Inflammatory macrophage treated with lipopolysaccharide for 1 hour (primary cell): ENCODE results near the gene SFT2D2.
"Not testable (repeated sequence)": the region's sequence is repeated elsewhere in the genome, so short reads cannot be mapped to it uniquely, and the experiment has no call there.

Experiments used
- DNase-seq, 2 donors: peaks; one replicate each; pipeline ENCODE4 v3.0.0-alpha.2; 2020 to 2022

SFT2D2 gene

DNA sequence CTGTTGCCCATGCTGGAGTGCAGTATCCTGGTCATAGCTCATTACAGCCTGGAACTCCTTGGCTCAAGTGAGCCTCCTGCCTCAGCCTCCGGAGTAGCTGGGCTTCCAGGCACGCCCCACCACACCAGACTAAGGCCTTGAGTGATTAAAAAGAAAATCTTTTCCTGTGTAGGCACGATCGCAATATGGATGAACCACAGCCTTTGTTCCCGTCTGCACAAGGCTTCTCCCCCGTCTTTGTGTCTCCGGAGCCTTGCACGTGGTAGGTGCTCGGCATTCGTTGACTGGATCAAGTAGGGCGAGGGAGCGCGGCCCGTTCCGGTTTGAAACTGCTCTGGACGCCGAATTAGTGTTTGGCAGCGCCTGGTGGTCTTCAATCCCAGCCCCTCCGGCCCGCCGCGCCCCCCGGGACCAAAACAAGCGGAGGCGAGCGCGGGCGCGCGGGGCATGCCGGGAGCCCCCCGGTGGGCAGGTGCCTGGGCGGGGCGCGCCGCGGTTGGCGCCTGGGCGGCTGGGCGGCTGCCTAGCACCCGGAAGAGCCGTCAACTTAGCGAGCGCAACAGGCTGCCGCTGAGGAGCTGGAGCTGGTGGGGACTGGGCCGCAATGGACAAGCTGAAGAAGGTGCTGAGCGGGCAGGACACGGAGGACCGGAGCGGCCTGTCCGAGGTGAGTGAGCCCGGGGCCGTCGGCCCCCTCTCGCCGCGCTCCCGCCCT, at the start of gene SFT2D2:
Gene SFT2D2, plus strand, starts transcription at position 529 of the 715 bp plus-strand sequence. Its CDS starts 76 bp downstream, at position 605.
- DNase-seq = peak; percentile 74 to 77

DNA sequence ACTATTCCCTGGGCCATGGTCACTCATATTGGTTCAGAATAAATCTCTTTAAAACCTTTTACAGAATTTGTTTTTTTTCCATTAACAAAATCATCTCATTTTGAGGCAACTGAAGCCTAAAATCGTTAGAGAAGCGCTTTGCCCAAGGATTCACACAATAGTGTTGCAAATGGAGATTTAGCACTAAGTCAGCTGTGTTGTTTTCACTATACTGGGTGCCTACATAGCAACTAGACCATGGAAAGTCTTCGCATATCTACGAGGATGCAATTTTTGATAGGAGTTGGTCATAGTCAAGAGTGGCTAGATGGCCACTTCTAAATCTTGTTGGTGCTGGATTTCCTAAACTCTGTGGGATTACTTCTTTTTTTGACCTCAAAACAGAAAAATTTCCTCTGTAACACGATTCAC, 47.6 kb upstream of the SFT2D2 start:
- no peak for DNase-seq

DNA sequence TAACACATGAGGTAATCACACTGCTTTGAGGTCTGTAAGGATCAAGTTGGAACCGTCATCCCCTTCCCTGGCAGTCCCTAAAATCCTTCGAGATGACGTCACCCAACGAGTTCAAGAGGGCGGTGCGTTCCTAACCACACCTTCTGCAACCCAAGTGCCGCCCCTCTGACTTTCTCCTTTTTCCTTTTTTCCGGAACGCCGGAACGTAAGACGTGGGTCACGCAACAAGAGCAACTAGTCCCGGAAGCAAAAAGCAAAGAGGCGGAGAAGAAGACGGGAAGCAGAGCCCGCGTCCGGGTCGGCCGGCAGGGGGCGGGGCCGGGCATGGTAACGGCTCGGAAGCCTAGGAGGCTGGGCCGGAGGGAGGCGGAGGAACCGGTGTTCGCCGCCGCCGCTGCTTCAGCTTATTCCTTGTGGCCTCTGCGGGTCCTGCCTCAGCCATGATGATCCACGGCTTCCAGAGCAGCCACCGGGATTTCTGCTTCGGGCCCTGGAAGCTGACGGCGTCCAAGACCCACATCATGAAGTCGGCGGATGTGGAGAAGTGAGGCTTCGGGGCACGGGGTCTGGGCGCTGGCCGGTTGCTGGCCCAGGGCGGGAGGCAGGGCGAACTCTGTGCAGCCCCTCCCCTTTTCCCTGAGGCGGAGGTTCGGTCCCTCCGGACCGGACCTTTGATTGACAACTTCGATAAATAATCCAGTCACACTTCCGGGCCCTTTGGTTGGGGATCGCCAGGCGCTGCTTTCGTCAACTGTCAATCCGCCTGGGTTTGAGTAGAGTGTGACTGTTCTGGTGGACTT, 47.0 kb upstream of the SFT2D2 start, which contains the start of gene TIPRL:
Gene TIPRL, plus strand, starts transcription at position 325 of the 800 bp plus-strand sequence. Its CDS starts 116 bp downstream, at position 441.
- DNase-seq = peak; percentile 94 to 98

DNA sequence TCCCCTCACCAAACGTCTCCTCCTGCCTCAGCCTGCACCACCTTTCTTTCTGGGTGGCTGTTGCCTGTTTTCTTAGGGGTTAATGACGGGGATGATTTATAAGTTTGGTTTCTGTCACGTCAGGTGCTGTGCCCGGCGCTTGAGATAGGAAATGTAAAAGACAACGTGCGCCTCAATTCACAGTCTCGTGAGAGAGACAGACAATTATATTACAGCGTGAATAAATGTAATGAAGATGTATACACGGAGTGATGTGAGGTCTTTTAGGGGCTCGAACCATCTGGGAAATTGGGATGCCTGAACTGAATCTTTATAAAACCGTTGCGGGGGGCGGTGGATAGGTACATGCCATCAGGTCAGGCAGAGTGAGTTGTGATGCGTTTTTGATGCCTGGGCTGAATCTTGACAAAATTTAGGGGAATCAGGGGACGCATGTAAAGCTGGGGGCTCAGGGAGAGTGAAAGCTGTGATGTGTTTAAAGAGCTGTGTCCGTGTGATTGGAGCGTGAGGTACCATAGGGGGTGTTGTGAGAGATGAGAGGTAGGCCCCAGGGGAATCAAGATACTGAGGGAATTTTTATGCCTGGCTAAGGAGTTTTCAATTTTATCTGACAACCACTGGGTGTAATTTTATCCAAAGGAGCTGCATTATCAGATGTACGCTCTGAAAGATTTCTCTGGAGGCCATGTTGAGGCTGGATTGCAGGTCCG, 46.2 kb upstream of the SFT2D2 start:
- peak in 1 of 2 donors; percentile 3 for DNase-seq

DNA sequence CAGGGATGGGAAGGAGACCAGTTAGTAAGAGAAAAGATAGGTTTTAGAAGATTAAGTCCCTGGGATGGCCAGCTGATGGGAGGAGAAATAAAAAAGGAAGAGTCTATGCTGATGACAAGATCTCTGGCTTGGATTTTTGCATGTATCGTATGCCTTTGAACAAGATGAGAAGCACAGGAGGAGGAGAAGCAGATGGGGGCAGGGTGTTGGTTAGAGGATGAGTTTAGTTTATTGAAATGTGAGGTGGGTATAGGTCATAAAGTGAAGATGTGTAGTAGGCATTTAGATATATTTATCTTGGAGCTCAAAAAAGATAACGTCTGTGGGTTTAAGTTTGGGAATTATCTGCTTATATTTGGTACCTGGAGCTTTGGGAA, 45.7 kb upstream of the SFT2D2 start:
- no peak for DNase-seq

DNA sequence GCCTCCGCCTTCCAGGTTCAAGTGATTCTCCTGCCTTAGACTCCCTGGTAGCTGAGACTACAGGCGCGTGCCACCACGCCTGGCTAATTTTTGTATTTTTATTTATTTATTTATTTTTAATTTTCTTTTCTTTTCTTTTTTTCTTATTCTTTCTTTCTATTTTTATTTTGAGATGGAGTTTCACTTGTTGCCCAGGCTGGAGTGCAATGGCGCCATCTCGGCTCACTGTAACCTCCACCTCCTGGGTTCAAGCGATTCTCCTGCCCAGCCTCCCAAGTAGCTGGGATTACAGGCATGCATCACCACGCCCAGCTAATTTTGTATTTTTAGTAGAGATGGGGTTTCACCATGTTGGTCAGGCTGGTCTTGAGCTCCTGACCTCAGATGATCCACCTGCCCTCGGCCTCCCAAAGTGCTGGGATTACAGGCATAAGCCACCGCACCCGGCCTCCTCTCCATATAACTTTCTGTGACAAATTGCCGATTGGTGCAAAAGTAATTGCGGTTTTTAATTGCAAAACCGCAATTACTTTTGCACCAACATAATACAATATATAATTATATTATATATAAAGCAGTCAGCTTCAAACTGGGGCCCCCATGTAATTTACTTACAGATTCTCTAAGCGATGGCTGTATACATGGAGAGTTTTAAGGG, 44.6 kb upstream of the SFT2D2 start:
- not testable (repeated sequence) for DNase-seq

DNA sequence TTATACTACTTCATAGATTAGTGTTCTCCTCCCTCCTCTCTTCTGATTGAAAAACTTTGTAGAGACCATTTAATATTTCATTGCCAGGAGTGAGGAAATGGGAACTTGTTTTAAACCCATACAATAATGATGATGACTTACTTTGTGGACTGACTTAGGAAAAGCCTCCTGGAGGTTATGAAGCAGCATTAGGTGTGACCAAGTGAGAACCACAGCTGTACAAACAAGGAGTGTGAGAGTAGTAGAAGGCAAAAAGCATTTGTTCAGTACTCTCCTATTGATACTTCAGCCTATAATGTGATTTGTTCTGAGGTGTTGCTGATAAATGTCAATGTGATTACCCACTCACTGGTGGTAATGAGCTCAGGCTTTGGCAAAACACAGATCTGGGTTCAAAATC, 38.6 kb upstream of the SFT2D2 start:
- no peak for DNase-seq

DNA sequence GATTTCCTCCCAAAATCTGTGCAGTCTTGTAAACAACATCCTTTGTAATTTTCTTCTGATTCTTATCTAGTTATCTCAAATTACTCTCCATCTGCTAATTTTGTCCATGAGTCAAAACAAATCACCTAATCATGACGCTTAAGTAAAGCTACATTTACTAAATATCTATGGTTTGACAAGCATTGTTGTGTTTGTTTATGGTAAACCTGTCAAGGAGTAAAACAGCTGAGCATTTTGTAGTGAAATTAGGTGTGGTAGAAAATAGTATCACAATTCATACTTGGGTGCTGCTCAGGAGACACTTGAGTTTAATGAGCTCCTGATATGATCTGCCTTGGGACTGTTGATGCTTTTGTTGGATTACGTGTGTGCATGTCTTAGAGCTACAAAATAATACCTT, 35.4 kb upstream of the SFT2D2 start:
- no peak for DNase-seq

DNA sequence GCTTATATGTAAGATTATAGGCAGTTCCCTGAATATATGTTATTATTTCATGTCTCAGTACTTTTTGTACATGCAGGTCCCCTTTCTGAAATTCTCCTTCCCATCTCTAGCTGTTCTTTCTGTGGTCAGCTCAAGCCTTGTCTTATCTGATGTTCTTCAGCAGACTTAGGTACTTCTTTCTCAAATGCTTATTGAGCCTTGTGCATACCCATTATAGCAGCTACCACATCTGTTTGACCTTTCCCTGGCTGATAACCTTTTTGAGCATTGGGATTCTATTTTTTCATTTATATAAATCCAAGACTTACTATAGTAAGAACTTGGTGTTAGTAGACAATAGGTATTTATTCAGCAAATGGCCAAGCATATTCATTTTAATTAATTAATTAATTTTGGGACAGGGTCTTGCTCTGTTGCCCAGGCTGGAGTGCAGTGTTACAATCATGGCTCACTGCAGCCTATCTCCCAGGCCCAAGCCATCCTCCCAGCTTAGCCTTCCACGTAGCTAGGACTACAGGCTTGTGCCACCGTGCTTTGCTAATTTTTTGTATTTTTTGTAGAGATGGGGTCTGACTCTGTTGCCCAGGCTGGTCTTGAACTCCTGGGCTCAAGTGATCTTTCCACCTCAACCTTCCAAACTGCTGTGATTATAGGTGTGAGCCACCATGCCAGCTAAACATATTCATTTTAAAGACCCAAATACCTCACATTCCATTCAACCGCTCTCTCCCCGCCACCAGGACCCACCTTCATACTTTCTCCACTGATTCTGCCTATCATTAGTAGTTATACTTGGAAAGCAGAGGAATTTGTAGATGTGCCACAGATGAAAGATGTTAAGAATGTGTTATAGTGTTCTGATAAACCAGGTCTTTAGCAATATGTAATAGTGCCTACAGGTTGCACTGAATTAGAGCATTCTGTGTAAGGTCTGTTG, 30.3 kb upstream of the SFT2D2 start:
- DNase-seq = no peak

DNA sequence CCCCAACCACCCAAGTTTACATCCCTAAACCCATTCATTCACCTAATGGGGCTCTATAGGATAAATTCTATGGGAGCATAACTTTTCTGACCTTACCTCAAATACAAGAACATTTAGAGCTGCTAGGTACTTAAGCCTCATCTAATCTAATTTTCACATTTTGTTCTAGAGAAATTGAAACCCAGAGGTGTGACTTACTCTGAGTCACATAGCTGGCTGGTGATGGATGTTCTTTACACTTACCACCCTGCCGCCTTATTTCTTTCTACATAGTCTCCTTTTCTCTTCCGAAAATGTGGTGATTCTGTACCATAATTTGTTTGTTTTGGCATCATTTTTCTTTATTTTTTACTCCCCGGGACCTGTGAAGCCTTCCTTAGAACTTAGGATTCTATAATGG, 26.7 kb upstream of the SFT2D2 start:
- DNase-seq = no peak

DNA sequence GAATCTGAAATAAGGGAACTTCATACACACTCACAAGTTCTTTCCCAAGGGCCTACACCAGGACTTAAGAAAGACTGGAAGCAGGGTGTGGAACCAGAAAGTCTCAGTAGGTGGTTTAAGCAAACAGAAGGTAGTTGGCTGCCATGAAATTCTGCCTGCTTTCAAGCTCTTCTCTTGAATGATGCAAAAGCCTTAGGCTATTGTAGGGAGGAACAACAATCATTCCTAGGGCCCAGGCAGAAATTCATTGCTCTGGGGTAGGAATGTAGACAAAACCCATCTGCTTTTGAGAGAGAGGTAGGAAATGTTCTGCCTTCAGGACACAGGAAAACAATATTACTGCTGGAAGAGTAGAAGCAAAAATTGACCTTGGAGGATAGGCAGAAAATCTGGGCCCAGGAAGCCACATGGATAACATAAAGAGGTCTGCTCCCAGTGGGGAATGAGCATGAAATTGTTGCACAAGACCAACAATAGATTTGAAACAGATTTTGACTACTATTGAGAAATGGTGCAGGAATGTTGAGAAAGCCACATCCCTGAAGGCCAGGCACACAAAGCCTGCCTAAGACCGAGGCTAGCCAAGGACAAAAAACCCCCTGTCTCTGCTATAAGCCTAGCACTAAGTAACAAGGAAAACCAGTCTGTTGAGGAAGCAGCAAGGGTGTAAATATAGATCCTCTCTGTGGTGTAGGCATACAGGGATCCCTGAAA, 22.7 kb upstream of the SFT2D2 start:
- DNase-seq = no peak

DNA sequence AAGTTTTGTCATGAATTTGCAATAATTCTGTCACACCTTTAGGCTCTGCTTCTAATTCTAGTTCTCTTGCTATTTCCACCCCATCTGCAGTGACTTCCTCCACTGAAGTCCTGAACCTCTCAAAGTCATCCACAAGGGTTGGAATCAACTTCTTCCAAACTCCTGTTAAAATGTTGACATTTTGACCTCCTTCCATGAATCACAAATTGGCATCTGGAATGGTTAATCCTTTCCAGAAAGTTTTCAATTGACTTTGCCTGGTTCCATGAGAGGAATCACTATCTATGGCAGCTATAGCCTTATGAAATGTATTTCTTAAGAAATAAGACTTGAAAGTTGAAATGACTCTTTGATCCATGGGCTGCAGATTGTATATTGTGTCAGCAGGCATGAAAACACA, 19.7 kb upstream of the SFT2D2 start:
- no peak for DNase-seq

DNA sequence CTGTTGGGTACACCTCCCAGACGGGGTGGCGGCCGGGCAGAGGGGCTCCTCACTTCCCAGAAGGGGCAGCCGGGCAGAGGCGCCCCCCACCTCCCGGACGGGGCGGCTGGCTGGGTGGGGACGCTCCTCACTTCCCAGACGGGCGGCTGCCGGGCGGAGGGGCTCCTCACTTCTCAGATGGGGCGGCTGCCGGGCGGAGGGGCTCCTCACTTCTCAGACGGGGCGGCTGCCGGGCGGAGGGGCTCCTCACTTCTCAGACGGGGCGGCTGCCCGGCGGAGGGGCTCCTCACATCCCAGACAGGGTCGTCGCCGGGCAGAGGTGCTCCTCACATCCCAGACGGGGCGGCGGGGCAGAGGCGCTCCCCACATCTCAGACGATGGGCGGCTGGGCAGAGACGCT, 18.1 kb upstream of the SFT2D2 start:
- DNase-seq = not testable (repeated sequence)

DNA sequence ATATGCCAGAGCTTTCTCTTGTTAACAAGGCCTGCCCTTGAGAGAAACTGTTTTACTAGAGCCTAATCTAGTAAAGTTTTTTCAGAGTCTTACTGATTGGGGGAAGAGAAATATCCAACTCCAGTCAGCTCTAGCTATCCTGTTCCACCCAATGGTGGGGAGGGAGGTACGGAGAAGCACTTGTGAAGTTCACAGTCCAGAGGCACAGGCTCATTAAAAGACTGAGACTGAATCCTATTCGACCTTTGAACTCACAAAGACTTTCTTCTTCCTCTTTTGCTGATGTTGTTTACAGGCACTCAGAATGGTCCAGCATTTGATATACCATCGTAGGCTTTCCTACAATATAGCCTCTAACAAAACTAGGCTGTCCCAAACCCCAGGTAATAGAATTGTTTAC, 15.5 kb upstream of the SFT2D2 start:
- no peak for DNase-seq

DNA sequence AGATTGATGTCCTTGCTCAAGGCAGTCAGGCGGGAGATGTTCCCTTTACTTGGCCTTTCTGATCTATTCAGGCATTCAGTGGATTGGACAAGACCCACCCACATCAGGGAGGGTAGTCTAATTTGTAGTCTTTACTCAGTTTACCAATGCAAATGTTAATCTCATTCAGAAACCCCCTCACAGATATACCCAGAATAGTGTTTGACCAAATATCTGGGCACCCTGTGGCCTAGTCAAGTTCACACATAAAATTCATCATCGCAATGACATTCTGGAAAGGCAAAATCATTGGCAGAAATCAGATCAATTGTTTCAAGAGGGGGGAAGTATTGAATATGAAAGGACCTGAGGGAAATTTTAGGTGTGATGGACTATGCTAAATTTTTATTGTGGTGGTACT, 12.5 kb upstream of the SFT2D2 start:
- DNase-seq = no peak

DNA sequence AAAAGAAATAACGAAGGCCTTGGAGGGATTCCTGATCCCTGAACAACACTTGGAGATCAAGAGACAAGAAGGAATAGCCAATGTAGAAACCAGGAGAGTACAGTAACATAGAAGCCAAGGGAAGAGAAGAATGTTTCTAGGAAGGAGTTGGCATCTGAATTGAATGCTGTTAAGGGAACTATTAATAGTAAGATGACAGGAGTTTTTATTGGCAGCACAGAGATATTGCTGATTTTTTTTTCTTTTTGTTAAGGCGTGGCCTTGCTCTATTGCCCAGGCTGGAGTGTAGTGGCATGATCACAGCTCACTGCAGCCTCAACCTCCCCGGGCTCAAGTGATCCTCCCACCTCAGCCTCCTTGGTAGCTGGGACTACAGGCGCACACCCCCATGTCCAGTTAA, 9.6 kb upstream of the SFT2D2 start:
- DNase-seq = no peak

DNA sequence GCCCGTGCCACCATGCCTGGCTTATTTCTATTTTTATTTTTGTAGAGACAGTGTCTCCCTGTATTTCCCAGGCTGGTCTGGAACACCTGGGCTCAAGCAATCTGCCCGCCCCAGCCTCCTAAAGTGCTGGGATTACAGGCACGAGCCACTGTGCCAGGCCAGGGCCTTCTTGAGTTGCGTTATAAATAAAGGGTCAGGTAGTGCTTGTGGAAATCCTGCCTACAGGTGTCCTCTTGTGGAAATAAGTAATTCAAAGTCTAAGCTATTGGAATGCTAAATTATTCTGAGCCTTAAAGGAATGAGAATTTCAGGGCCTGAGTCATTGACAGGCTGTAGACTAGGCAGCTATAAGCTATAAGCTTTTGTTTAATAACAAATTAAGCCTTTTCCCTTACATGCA, 8.1 kb upstream of the SFT2D2 start:
- no peak for DNase-seq

DNA sequence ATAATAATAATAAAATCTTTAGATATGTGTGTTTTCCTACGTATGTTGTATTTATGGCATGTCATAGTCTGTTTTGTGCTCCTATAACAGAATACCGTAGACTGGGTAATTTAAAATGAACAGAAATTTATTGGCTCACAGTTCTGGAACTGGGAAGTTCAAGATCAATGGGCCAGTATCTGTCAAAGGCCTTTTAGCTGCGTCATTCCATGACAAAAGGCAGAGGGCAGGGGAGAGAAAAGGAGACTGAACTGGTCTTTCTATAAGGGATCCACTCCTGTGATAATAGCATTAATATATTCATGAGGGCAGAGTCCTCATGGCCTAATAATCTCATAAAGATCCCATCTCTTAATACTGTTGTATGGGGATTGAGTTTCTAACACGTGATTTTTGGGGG, 7.1 kb upstream of the SFT2D2 start:
- no peak for DNase-seq

DNA sequence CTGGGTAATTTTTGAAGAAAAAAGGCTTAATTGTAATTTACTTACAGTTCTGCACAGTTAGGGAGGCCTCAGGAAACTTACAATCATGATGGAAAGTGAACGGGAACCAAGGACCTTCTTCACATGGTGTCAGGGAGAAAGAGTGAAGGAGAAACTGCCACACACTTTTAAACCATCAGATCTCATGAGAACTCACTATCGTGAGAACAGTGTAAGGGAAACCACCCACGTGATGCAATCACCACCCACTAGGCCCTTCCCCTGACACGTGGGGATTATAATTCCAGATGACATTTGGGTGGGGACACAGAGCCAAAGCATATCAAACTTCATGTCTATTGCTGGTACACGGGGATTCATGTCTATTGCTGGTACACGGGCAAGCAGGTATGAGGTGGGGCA, 5.3 kb upstream of the SFT2D2 start:
- peak in 1 of 2 donors; percentile 41 for DNase-seq

DNA sequence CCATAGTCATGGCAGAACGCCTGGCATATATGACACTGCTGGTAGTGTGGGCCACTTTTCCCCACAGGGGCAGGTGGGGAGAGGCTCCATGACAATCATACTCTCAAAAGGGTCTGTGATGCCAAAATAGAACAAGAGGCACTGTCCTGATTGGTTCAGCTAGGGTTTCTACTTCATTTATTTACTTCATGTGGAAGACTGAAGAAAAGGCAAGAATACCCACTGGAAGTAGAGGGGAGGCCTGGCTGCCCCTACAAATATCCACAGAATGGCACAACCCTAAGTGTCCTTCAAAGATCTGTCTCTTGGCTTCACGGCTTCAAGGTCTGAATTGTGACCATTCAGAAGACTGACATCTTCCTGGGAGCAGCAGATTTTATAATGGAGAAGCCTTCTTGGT, 4.5 kb upstream of the SFT2D2 start:
- no peak for DNase-seq

DNA sequence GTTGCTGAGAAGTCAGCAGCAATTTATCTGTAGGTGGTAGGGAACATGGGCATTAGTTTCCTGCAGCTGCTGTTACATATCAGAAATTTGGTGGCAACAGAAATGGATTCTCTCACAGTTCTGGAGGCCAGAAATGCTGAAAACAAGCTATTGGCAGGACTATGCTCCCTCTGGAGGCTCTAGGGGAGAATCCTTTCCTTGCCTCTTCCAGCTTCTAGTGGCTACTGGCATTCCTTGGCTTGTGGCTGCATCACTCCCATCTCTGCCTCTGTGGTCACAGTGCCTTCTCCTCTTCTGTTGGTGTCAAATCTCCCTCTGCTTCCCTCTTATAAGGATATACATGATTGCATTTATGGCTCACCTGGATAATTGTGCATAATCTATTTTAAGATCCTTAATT, 2.5 kb upstream of the SFT2D2 start:
- no peak for DNase-seq
